Keratinocyte (primary cell): ENCODE results near the gene ABR. TPM values are rescaled to one million over a fixed set of nuclear protein-coding genes. Genes with fewer than 3 reads are reported as not detected.

ENCODE experiments used
- DNase-seq: peaks from one replicate; pipeline ENCODE4 v3.0.0-alpha.2; 2011; ENCODE audit warnings: low read depth, missing footprints, low spot score
- FAIRE-seq: peaks from 2 replicates; lab custom pipeline; 2011; peaks lifted over from hg19 to GRCh38; lab: Jason Lieb, UNC
- H2AFZ ChIP-seq: 2 replicates; pipeline ENCODE4 v1.6.0; 2012; ENCODE audit warnings: low read length, control low read depth, inconsistent platforms; ENCODE audit not compliant: control insufficient read depth
- H3K27ac ChIP-seq: 2 replicates; pipeline ENCODE4 v1.5.1; 2011; ENCODE audit warnings: low read length; ENCODE audit not compliant: control insufficient read depth, insufficient read depth
- H3K27me3 ChIP-seq: 3 replicates; pipeline ENCODE4 v1.6.0; 2011; ENCODE audit warnings: low read length; ENCODE audit not compliant: control insufficient read depth, insufficient read depth; ENCODE audit errors: extremely low read depth
- H3K36me3 ChIP-seq, 2 experiments: 2 replicates in 1 of 2; 3 replicates in 1 of 2; pipeline ENCODE4 v1.5.1; 2011; ENCODE audit warnings: low read length in 2 of 2, mild to moderate bottlenecking in 1 of 2; ENCODE audit not compliant: control insufficient read depth in 2 of 2, insufficient read depth in 2 of 2; ENCODE audit errors: extremely low read depth in 1 of 2
- H3K4me1 ChIP-seq: 3 replicates; pipeline ENCODE4 v1.5.1; 2011; ENCODE audit warnings: low read length; ENCODE audit not compliant: control insufficient read depth, insufficient read depth; ENCODE audit errors: extremely low read depth
- H3K4me2 ChIP-seq: 3 replicates; pipeline ENCODE4 v1.6.0; 2011; ENCODE audit warnings: low read depth, low read length; ENCODE audit not compliant: control insufficient read depth, insufficient read depth; ENCODE audit errors: extremely low read depth
- H3K4me3 ChIP-seq, 3 experiments: fragments of 200-600 bp in 1 of 3; sonication (generic) in 1 of 3; 2 replicates in 2 of 3; 3 replicates in 1 of 3; pipeline ENCODE4 v1.5.1; 2011 to 2016; ENCODE audit warnings: low read length in 3 of 3, mild to moderate bottlenecking in 3 of 3, control low read depth in 2 of 3, inconsistent platforms in 1 of 3, low read depth in 1 of 3, mixed read lengths in 1 of 3, mixed run types in 1 of 3, moderate library complexity in 1 of 3; ENCODE audit not compliant: control insufficient read depth in 2 of 3, insufficient read depth in 2 of 3; ENCODE audit errors: extremely low read depth in 1 of 3
- H3K79me2 ChIP-seq: 2 replicates; pipeline ENCODE4 v1.6.0; 2012; ENCODE audit warnings: low read length; ENCODE audit not compliant: control insufficient read depth, insufficient read depth
- H3K9ac ChIP-seq: 3 replicates; pipeline ENCODE4 v1.6.0; 2011; ENCODE audit warnings: low read length; ENCODE audit not compliant: control insufficient read depth, insufficient read depth; ENCODE audit errors: extremely low read depth
- H3K9me1 ChIP-seq: 3 replicates; pipeline ENCODE4 v1.6.0; 2011; ENCODE audit warnings: low read length; ENCODE audit not compliant: control insufficient read depth, insufficient read depth; ENCODE audit errors: extremely low read depth
- H3K9me3 ChIP-seq: 2 replicates; pipeline ENCODE4 v1.5.1; 2012; ENCODE audit warnings: low read depth, low read length; ENCODE audit not compliant: control insufficient read depth
- H4K20me1 ChIP-seq: 3 replicates; pipeline ENCODE4 v1.6.0; 2011; ENCODE audit warnings: low read length; ENCODE audit not compliant: control insufficient read depth, insufficient read depth; ENCODE audit errors: extremely low read depth
- EZH2 ChIP-seq: IDR thresholded peaks from one replicate; pipeline ENCODE4 v1.6.1; 2012; ENCODE audit warnings: inconsistent platforms, mild to moderate bottlenecking, low read length, moderate library complexity
- dilution Hi-C: fragments of 300-500 bp; cut with MboI; formaldehyde crosslinking; loops from one replicate; pipeline ENCODE4 v1.7.0; 2020; ENCODE audit warnings: low sequenced_read_pairs; ENCODE audit not compliant: extremely low pct_ligation_motif_present
- polyA plus RNA-seq, 5 experiments: library from polyadenylated mRNA; depleted of rRNA in 3 of 5; stranded (reverse) in 3 of 5; stranded (forward) in 1 of 5; unstranded in 1 of 5; fragments of >200 nt; gene quantifications; 1 replicate in 1 of 5; 2 replicates in 3 of 5; 3 replicates in 1 of 5; pipeline versions ENCODE4 v1.2.1 to v1.2.3, GENCODE V29; 2011 to 2012; ENCODE audit warnings: missing spikeins in 2 of 5, low read depth in 1 of 5, low replicate concordance in 1 of 5
- TF ChIP-seq, protein P1 (sequence below), 3 experiments: IDR thresholded peaks in 1 of 3; conservative IDR thresholded peaks in 1 of 3; optimal IDR thresholded peaks in 1 of 3; 2 replicates in 2 of 3; 3 replicates in 1 of 3; pipeline versions ENCODE3 to v1.5.1; 2011; ENCODE audit warnings: low read length in 3 of 3, mild to moderate bottlenecking in 3 of 3, moderate library complexity in 2 of 3, control low read depth in 1 of 3, inconsistent platforms in 1 of 3; ENCODE audit not compliant: insufficient read depth in 2 of 3; ENCODE audit errors: extremely low read depth in 1 of 3

The ABR gene
- polyA plus RNA-seq, 1 donor (not counting 4 experiments of a cell fraction or from before 2014, with no cell fraction given), result 17.3 TPM

DNA sequence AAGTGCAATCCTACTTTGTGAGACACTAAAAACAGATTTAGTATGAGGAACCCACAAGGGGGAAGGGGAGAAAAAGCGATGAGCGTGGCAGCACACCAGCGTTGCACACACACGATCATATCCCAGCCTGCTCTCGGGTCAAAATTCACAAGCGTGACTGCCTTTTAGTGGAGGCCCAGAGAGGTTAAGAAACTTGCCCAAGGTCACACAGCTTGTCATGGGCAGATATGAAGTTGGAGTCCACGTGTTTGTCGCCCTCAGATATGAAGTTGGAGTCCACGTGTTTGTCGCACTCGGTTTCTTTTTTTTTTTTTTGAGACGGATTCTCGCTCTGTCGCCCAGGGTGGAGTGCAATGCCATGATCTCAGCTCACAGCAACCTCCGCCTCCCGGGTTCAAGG lies 124.5 kb downstream of the ABR start:
- Histone ChIP-seq H3K4me2 (no peak overlapping the region), H3K4me3 (no peak overlapping the region), H3K4me1 (no peaks in the 10 kb centered on the region), H3K27me3 (no peaks in the 10 kb centered on the region), H3K9me3 (no peaks in the 10 kb centered on the region), H3K9me1 (no peaks in the 10 kb centered on the region), H3K79me2 (no peaks in the 10 kb centered on the region), H2AFZ (no peak overlapping the region), H3K27ac (no peak overlapping the region), H3K9ac (no peak overlapping the region), H4K20me1 (no peaks in the 10 kb centered on the region), H3K36me3 (peaks cover 16 to 21% of the 10 kb centered on the region in 2 experiments)
- FAIRE-seq (no peak), DNase-seq (no peak)
- TF ChIP-seq EZH2, result no peak
- TF ChIP-seq, protein P1, sequence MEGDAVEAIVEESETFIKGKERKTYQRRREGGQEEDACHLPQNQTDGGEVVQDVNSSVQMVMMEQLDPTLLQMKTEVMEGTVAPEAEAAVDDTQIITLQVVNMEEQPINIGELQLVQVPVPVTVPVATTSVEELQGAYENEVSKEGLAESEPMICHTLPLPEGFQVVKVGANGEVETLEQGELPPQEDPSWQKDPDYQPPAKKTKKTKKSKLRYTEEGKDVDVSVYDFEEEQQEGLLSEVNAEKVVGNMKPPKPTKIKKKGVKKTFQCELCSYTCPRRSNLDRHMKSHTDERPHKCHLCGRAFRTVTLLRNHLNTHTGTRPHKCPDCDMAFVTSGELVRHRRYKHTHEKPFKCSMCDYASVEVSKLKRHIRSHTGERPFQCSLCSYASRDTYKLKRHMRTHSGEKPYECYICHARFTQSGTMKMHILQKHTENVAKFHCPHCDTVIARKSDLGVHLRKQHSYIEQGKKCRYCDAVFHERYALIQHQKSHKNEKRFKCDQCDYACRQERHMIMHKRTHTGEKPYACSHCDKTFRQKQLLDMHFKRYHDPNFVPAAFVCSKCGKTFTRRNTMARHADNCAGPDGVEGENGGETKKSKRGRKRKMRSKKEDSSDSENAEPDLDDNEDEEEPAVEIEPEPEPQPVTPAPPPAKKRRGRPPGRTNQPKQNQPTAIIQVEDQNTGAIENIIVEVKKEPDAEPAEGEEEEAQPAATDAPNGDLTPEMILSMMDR (optimal IDR thresholded peaks at IDR 0.05 in 1 of 3, IDR thresholded peaks at IDR 0.05 in 1 of 3, conservative IDR thresholded peaks at IDR 0.05 in 1 of 3; ENCODE audit: extremely low read depth in 1 of 3, insufficient read depth in 2 of 3, low read length in 3 of 3), result no peak
- dilution Hi-C loops, result no loop called here

DNA sequence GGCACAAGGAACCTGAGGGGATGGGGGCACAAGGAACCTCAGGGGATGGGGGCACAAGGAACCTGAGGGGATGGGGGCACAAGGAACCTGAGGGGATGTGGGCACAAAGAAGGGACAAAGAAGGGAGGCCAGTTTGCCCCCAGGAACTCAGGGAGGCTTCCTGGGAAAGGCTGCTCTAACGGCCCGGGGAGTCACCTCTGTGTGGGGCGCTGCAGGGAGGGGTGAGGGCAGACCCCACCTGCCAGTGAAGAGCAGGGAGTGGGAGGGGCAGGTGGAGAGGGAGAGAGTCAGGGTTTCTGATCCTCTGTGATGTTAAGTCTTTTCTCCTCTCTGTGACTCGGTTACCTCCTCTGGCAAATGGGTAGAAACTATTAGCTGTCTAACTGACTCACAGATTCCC lies 125.1 kb downstream of the ABR start:
- H3K27me3 ChIP-seq, result no peaks in the 10 kb centered on the region
- no peak for DNase-seq
- H3K9ac ChIP-seq, result no peak overlapping the region
- H4K20me1 ChIP-seq, result no peaks in the 10 kb centered on the region
- no peaks in the 10 kb centered on the region for H3K79me2 ChIP-seq
- TF ChIP-seq EZH2, result no peak
- TF ChIP-seq, protein P1 (optimal IDR thresholded peaks at IDR 0.05 in 1 of 3, IDR thresholded peaks at IDR 0.05 in 1 of 3, conservative IDR thresholded peaks at IDR 0.05 in 1 of 3; ENCODE audit: extremely low read depth in 1 of 3, insufficient read depth in 2 of 3, low read length in 3 of 3), result no peak
- H3K27ac ChIP-seq, result no peak overlapping the region
- peaks cover 16 to 21% of the 10 kb centered on the region in 2 experiments for H3K36me3 ChIP-seq
- dilution Hi-C loops, result no loop called here
- no peaks in the 10 kb centered on the region for H3K4me1 ChIP-seq
- no peaks in the 10 kb centered on the region for H3K9me3 ChIP-seq
- no peak for FAIRE-seq
- no peak overlapping the region for H2AFZ ChIP-seq
- H3K9me1 ChIP-seq, result no peaks in the 10 kb centered on the region
- H3K4me2 ChIP-seq, result no peak overlapping the region
- H3K4me3 ChIP-seq, result no peak overlapping the region
